Astrocyte of the spinal cord (primary cell): ENCODE data around the gene MANSC4.

Source experiments
- DNase-seq: peaks from one replicate; pipeline ENCODE4 v3.0.0; 2011; ENCODE audit warnings: low read depth, low spot score
- H3K4me3 ChIP-seq: 2 replicates; pipeline ENCODE4 v1.5.1; 2011; ENCODE audit warnings: low read depth, mild to moderate bottlenecking, low read length, moderate library complexity
- CTCF ChIP-seq: IDR thresholded peaks from 2 replicates; pipeline ENCODE4 v1.5.1; 2012; ENCODE audit warnings: low read depth, mild to moderate bottlenecking, low read length, inconsistent platforms
- in situ Hi-C: cut with HindIII; loops from 2 replicates; pipeline ENCODE4 v1.10.0; 2017; ENCODE audit warnings: low sequenced_read_pairs

MANSC4 gene

DNA sequence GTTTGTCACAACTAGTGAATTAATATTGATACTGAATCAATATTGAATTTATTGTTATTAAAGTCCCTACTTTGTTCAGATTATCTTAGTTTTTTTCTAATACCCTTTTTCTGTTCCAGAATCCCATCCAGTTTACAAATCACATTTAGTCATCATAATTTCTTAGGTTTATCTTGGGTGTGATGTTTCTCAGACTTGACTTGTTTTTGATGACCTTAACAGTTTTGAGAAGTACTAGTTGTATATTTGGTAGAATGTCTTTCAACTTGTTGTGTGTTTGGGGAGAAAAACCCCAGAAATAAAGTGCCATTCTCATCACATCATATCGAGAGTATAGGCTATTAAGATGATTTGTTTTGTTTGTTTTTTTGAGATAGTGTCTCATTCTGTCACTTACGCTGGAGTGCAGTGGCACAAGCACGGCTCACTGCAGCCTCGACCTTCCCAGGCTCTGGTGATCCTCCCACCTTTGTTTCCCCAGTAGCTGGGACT lies 49.9 kb downstream of the MANSC4 start:
- in situ Hi-C loops = no loop called here
- DNase-seq = no peak
- no peak overlapping the region for H3K4me3 ChIP-seq
- no peak for TF ChIP-seq CTCF

- no peak for DNase-seq
- in situ Hi-C loops = no loop called here
- TF ChIP-seq CTCF = no peak
- H3K4me3 ChIP-seq = no peak overlapping the region
These were observed 56.8 kb downstream of the MANSC4 start for GRCh38 chr12:27723212-27723611.
